H9 (cell line): ENCODE measurements around the gene PTPN3. TPM values are rescaled to one million over a fixed set of nuclear protein-coding genes. Genes with fewer than 3 reads are reported as not detected.

Experiments used
- DNase-seq: peaks from one replicate; pipeline ENCODE4 v3.0.0-alpha.2; 2017
- H2AFZ ChIP-seq: one replicate; pipeline ENCODE4 v1.6.1; 2013; ENCODE audit warnings: mild to moderate bottlenecking, low read length, control low read depth, moderate library complexity
- H2AK5ac ChIP-seq: 2 replicates; pipeline ENCODE4 v1.6.1; 2013; ENCODE audit warnings: low read length, control low read depth, mixed read lengths; ENCODE audit not compliant: insufficient read length
- H2BK120ac ChIP-seq: one replicate; pipeline ENCODE4 v1.6.1; 2013; ENCODE audit warnings: low read depth, mild to moderate bottlenecking, low read length, control low read depth, inconsistent platforms; ENCODE audit not compliant: poor library complexity, severe bottlenecking
- H2BK12ac ChIP-seq: 2 replicates; pipeline ENCODE4 v1.6.1; 2013; ENCODE audit warnings: low read length, control low read depth, mixed read lengths, low read depth; ENCODE audit not compliant: insufficient read length
- H2BK15ac ChIP-seq: 2 replicates; pipeline ENCODE4 v1.6.1; 2013; ENCODE audit warnings: low read depth, low read length, control low read depth
- H2BK20ac ChIP-seq: one replicate; pipeline ENCODE4 v1.6.1; 2013; ENCODE audit warnings: low read depth, mild to moderate bottlenecking, low read length, control low read depth, inconsistent platforms; ENCODE audit not compliant: poor library complexity, severe bottlenecking
- H2BK5ac ChIP-seq: 2 replicates; pipeline ENCODE4 v1.6.1; 2013; ENCODE audit warnings: low read length, control low read depth, mixed read lengths; ENCODE audit not compliant: insufficient read length
- H3K14ac ChIP-seq: 2 replicates; pipeline ENCODE4 v1.6.1; 2013; ENCODE audit warnings: low read length, control low read depth; ENCODE audit not compliant: insufficient read depth
- H3K18ac ChIP-seq: 2 replicates; pipeline ENCODE4 v1.6.1; 2013; ENCODE audit warnings: low read depth, mild to moderate bottlenecking, mixed read lengths, low read length, control low read depth; ENCODE audit not compliant: insufficient read length
- H3K23ac ChIP-seq: 2 replicates; pipeline ENCODE4 v1.6.1; 2013; ENCODE audit warnings: low read length, control low read depth, mixed read lengths, low read depth; ENCODE audit not compliant: insufficient read length
- H3K23me2 ChIP-seq: 2 replicates; pipeline ENCODE4 v1.6.1; 2013; ENCODE audit warnings: low read depth, mild to moderate bottlenecking, mixed read lengths, low read length, control low read depth; ENCODE audit not compliant: insufficient read length, poor library complexity, severe bottlenecking
- H3K27ac ChIP-seq: 2 replicates; pipeline ENCODE4 v1.5.1; 2013; ENCODE audit warnings: low read length, control low read depth, mixed read lengths, low read depth; ENCODE audit not compliant: insufficient read length
- H3K27me3 ChIP-seq: 2 replicates; pipeline ENCODE4 v1.6.1; 2013; ENCODE audit warnings: low read length, control low read depth, inconsistent platforms; ENCODE audit not compliant: insufficient read depth
- H3K4ac ChIP-seq: 2 replicates; pipeline ENCODE4 v1.6.1; 2013; ENCODE audit warnings: low read depth, mild to moderate bottlenecking, control low read depth, inconsistent platforms, low read length, moderate library complexity
- H3K4me1 ChIP-seq: 2 replicates; pipeline ENCODE4 v1.6.1; 2013; ENCODE audit warnings: low read length, control low read depth, inconsistent platforms; ENCODE audit not compliant: insufficient read depth
- H3K4me2 ChIP-seq: 2 replicates; pipeline ENCODE4 v1.6.1; 2013; ENCODE audit warnings: low read length, control low read depth, mixed read lengths; ENCODE audit not compliant: insufficient read length, insufficient read depth
- H3K56ac ChIP-seq: 2 replicates; pipeline ENCODE4 v1.6.1; 2013; ENCODE audit warnings: low read depth, mild to moderate bottlenecking, mixed read lengths, low read length, control low read depth; ENCODE audit not compliant: insufficient read length
- H3K79me1 ChIP-seq: 2 replicates; pipeline ENCODE4 v1.6.1; 2013; ENCODE audit warnings: low read depth, mild to moderate bottlenecking, moderate library complexity, low read length, control low read depth, inconsistent platforms; ENCODE audit not compliant: insufficient read depth, poor library complexity, severe bottlenecking
- H3K79me2 ChIP-seq: 2 replicates; pipeline ENCODE4 v1.6.1; 2013; ENCODE audit warnings: low read length, control low read depth, inconsistent platforms; ENCODE audit not compliant: insufficient read depth
- H3K9ac ChIP-seq: 2 replicates; pipeline ENCODE4 v1.6.1; 2013; ENCODE audit warnings: low read length, control low read depth, mixed read lengths; ENCODE audit not compliant: insufficient read length; ENCODE audit errors: extremely low read depth
- H3K9me3 ChIP-seq: one replicate; pipeline ENCODE4 v1.6.1; 2013; ENCODE audit warnings: low read depth, low read length, inconsistent platforms; ENCODE audit not compliant: control insufficient read depth
- H3T11ph ChIP-seq: one replicate; pipeline ENCODE4 v1.6.1; 2013; ENCODE audit warnings: mild to moderate bottlenecking, low read length, control low read depth, inconsistent platforms
- H4K20me1 ChIP-seq: one replicate; pipeline ENCODE4 v1.6.1; 2013; ENCODE audit not compliant: control insufficient read depth, insufficient read length, insufficient read depth
- H4K5ac ChIP-seq: 2 replicates; pipeline ENCODE4 v1.6.1; 2013; ENCODE audit warnings: low read depth, mild to moderate bottlenecking, mixed read lengths, low read length, control low read depth; ENCODE audit not compliant: insufficient read length
- H4K8ac ChIP-seq: replicated peaks from 2 replicates; pipeline ENCODE4 v1.6.1; 2013; ENCODE audit warnings: low read length, control low read depth, mixed read lengths, low read depth; ENCODE audit not compliant: insufficient read length
- H4K91ac ChIP-seq: 2 replicates; pipeline ENCODE4 v1.6.1; 2013; ENCODE audit warnings: low read depth, mild to moderate bottlenecking, moderate library complexity, mixed read lengths, low read length, control low read depth; ENCODE audit not compliant: insufficient read length
- H3K27ac Mint-ChIP-seq, 3 experiments: 2 replicates in 2 of 3; 3 replicates in 1 of 3; pipeline ENCODE4 v1.8.0; 2020 to 2021; ENCODE audit warnings: mixed read lengths in 3 of 3, mild to moderate bottlenecking in 1 of 3, moderate library complexity in 1 of 3
- H3K27me3 Mint-ChIP-seq: 2 replicates; pipeline ENCODE4 v1.8.0; 2021; ENCODE audit warnings: low read depth, mild to moderate bottlenecking, moderate library complexity, mixed read lengths
- H3K36me3 Mint-ChIP-seq, 3 experiments: 2 replicates in 2 of 3; 3 replicates in 1 of 3; pipeline ENCODE4 v1.8.0; 2020 to 2021; ENCODE audit warnings: low read depth in 3 of 3, mixed read lengths in 3 of 3; ENCODE audit not compliant: insufficient read depth in 1 of 3
- H3K4me1 Mint-ChIP-seq, 2 experiments: 2 replicates each; pipeline ENCODE4 v1.8.0; 2020; ENCODE audit warnings: mixed read lengths in 2 of 2
- H3K4me3 Mint-ChIP-seq, 2 experiments: 2 replicates in 1 of 2; 3 replicates in 1 of 2; pipeline ENCODE4 v1.8.0; 2020 to 2021; ENCODE audit warnings: mild to moderate bottlenecking in 2 of 2, mixed read lengths in 2 of 2, moderate library complexity in 1 of 2
- H3K9me3 Mint-ChIP-seq, 2 experiments: 2 replicates in 1 of 2; 3 replicates in 1 of 2; pipeline ENCODE4 v1.8.0; 2020; ENCODE audit warnings: mild to moderate bottlenecking in 2 of 2, mixed read lengths in 2 of 2, moderate library complexity in 1 of 2
- WGBS: extraction: QIAGEN DNeasy Blood & Tissue Kit; methylation state at CpG from one replicate; pipeline ENCODE4 v1.1.7; 2013; ENCODE audit warnings: missing lambda C conversion rate, low lambda C conversion rate, mixed read lengths; ENCODE audit not compliant: insufficient read length; ENCODE audit errors: extremely low coverage; 5-methylcytosine and 5-hydroxymethylcytosine counted together
- total RNA-seq: library from RNA; stranded (reverse); gene quantifications from 2 replicates; pipeline ENCODE4 v1.2.1, GENCODE V29; 2021
- TF ChIP-seq, protein P1 (sequence below): fragments of 200-600 bp; sonication (generic); conservative IDR thresholded peaks from 3 replicates; pipeline ENCODE4 v1.8.0; 2021; ENCODE audit warnings: antibody characterized with exemption, mild to moderate bottlenecking

PTPN3 gene
- total RNA-seq, 1 experiment from 2014 or later: 2.6 TPM

DNA sequence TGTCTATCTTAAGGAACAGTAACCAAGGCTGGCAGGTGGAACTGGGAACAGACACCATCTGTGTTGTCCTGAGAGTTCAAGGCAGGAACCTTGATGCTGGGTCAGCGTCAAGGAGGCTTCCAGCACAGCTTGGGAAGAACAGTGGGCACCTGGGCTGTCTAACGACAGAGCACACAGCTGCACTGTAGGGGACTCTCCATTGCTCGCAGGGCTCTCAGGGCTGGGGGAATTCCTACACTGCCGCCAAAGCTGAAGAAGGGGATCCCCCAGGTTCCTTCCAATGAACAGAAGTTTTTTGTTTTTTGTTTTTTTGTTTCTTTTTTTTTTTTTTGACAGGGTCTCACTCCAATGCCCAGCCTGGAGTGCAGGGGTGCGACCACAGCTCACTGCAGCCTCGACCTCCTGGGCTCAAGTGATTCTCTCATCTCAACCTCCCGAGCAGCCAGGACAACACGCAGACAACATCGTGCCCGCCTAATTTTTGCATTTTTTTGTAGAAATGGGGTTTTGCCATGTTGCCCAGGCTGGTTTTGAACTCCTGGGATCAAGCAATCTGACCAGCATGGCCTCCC is 81.9 kb downstream of the PTPN3 start:
- TF ChIP-seq, protein P1, sequence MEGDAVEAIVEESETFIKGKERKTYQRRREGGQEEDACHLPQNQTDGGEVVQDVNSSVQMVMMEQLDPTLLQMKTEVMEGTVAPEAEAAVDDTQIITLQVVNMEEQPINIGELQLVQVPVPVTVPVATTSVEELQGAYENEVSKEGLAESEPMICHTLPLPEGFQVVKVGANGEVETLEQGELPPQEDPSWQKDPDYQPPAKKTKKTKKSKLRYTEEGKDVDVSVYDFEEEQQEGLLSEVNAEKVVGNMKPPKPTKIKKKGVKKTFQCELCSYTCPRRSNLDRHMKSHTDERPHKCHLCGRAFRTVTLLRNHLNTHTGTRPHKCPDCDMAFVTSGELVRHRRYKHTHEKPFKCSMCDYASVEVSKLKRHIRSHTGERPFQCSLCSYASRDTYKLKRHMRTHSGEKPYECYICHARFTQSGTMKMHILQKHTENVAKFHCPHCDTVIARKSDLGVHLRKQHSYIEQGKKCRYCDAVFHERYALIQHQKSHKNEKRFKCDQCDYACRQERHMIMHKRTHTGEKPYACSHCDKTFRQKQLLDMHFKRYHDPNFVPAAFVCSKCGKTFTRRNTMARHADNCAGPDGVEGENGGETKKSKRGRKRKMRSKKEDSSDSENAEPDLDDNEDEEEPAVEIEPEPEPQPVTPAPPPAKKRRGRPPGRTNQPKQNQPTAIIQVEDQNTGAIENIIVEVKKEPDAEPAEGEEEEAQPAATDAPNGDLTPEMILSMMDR: no peak
- H3K4me2 ChIP-seq: no peak overlapping the region
- no peaks in the 10 kb centered on the region for H3K9me3 ChIP-seq
- H3K23me2 ChIP-seq: no peaks in the 10 kb centered on the region
- H3K36me3 Mint-ChIP-seq: no peaks in the 10 kb centered on the region
- no peaks in the 10 kb centered on the region for H3K4me1 ChIP-seq
- H3K18ac ChIP-seq: no peak overlapping the region
- no peak overlapping the region for H3K4ac ChIP-seq
- WGBS: no CpG with 5 or more reads among the region's 10 CpGs
- no peak overlapping the region for H2BK12ac ChIP-seq
- H4K8ac ChIP-seq: no peak overlapping the region
- no peaks in the 10 kb centered on the region for H3K79me1 ChIP-seq
- no peaks in the 10 kb centered on the region for H3K27me3 ChIP-seq
- no peaks in the 10 kb centered on the region for H4K20me1 ChIP-seq
- no peak overlapping the region for H2BK120ac ChIP-seq
- H4K5ac ChIP-seq: no peak overlapping the region
- no peak overlapping the region for H4K91ac ChIP-seq
- H2AFZ ChIP-seq: no peak overlapping the region
- no peak overlapping the region for H3K14ac ChIP-seq
- H3K9ac ChIP-seq: no peak overlapping the region
- no peak for DNase-seq
- peaks cover 25 to 31% of the 10 kb centered on the region in 2 experiments for H3K4me1 Mint-ChIP-seq
- H3K9me3 Mint-ChIP-seq: no peaks in the 10 kb centered on the region
- H3K27ac ChIP-seq: no peak overlapping the region
- no peaks in the 10 kb centered on the region for H3K79me2 ChIP-seq
- H3K56ac ChIP-seq: no peak overlapping the region
- H2BK20ac ChIP-seq: no peak overlapping the region
- H3T11ph ChIP-seq: no peak overlapping the region
- H2BK15ac ChIP-seq: no peak overlapping the region
- H3K23ac ChIP-seq: no peak overlapping the region
- no peak overlapping the region for H2BK5ac ChIP-seq
- H3K27me3 Mint-ChIP-seq: no peaks in the 10 kb centered on the region
- H3K27ac Mint-ChIP-seq: no peak overlapping the region
- no peak overlapping the region for H3K4me3 Mint-ChIP-seq
- no peak overlapping the region for H2AK5ac ChIP-seq
